ENCODE results near the gene ARX. TPM values are rescaled to one million over a fixed set of nuclear protein-coding genes. Genes with fewer than 3 reads are reported as not detected.

The ARX gene
- total RNA-seq, 1 experiment from 2014 or later: not detected

DNA sequence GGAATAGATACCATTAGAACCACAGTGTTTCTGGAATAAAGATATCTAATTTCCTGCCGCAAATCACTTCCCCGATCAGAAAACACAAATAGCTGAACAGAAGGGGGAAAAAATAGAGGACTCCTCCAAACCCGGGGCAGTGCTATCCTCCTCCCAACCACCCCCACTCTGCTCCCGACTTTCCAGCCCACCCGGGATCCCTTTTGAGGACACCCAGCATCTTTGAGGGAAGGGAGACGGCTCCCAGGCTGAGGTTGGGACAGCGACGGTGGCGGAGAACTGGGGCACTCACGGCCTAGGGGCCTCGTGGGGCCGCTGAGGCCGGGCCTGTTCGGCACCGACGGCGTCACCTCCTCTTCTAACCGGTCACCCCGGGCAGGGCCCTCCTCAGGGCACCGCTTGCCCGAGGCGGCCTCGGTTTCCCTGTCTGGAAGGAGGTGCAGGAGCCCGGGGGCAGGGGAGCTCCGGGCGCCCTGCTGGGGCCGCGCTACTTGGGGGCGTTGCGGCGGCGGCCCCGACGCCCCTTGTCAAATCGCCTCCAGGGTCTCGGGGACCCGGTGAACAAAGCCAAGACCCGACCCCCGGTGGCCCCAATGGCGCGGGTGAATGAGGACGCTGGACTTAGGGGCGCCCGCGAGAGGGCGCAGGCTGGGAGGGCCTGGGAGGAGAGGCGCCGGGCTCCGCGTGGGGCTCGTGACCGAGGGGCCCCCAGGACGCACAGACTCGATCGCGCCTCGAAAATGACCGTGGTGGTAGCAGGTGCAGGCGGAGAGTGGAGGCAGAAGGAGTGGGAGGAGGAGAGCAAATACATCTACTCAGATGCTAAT is 6.9 kb upstream of the ARX start:
- BruUV-seq (replicated peaks): no TSS peak
- POLR2A ChIA-PET (ENCODE audit: unreplicated experiment): no interaction called here
- DNase-seq (no peak), ATAC-seq (no peak)
- Histone ChIP-seq H3K27ac (ENCODE audit: low read length) (no peak overlapping the region), H3F3A (ENCODE audit: low read length, unreplicated experiment) (no peaks in the 10 kb centered on the region), H3K4me3 (ENCODE audit: low read length) (no peak overlapping the region), H3K9me3 (ENCODE audit: low read length) (no peaks in the 10 kb centered on the region), H3K27me3 (ENCODE audit: low read length) (peaks cover 38% of the 10 kb centered on the region), H4K20me1 (ENCODE audit: low read length) (no peaks in the 10 kb centered on the region), H3K4me2 (ENCODE audit: low read length) (no peak overlapping the region), H3K9me2 (replicated peaks; ENCODE audit: low read length) (no peaks in the 10 kb centered on the region), H3K36me3 (ENCODE audit: low read depth, low read length) (no peaks in the 10 kb centered on the region), H3K4me1 (ENCODE audit: insufficient read depth, low read length) (no peaks in the 10 kb centered on the region), H3K9ac (ENCODE audit: low read length) (no peak overlapping the region), H3K79me2 (ENCODE audit: low read length) (no peaks in the 10 kb centered on the region), H2AFZ (ENCODE audit: low read length) (no peak overlapping the region)
- TF ChIP-seq EZH2phosphoT487 (IDR thresholded peaks at IDR 0.05; ENCODE audit: borderline replicate concordance, low read length) (no peak), EZH2 (IDR thresholded peaks at IDR 0.05; ENCODE audit: low read length, unreplicated experiment) (no peak)
- TF ChIP-seq, protein P1, sequence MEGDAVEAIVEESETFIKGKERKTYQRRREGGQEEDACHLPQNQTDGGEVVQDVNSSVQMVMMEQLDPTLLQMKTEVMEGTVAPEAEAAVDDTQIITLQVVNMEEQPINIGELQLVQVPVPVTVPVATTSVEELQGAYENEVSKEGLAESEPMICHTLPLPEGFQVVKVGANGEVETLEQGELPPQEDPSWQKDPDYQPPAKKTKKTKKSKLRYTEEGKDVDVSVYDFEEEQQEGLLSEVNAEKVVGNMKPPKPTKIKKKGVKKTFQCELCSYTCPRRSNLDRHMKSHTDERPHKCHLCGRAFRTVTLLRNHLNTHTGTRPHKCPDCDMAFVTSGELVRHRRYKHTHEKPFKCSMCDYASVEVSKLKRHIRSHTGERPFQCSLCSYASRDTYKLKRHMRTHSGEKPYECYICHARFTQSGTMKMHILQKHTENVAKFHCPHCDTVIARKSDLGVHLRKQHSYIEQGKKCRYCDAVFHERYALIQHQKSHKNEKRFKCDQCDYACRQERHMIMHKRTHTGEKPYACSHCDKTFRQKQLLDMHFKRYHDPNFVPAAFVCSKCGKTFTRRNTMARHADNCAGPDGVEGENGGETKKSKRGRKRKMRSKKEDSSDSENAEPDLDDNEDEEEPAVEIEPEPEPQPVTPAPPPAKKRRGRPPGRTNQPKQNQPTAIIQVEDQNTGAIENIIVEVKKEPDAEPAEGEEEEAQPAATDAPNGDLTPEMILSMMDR (conservative IDR thresholded peaks at IDR 0.05; ENCODE audit: low read depth, low read length): no peak
- intact Hi-C loops (cut with micrococcal nuclease): no loop called here
- CTCF ChIA-PET: no interaction called here

DNA sequence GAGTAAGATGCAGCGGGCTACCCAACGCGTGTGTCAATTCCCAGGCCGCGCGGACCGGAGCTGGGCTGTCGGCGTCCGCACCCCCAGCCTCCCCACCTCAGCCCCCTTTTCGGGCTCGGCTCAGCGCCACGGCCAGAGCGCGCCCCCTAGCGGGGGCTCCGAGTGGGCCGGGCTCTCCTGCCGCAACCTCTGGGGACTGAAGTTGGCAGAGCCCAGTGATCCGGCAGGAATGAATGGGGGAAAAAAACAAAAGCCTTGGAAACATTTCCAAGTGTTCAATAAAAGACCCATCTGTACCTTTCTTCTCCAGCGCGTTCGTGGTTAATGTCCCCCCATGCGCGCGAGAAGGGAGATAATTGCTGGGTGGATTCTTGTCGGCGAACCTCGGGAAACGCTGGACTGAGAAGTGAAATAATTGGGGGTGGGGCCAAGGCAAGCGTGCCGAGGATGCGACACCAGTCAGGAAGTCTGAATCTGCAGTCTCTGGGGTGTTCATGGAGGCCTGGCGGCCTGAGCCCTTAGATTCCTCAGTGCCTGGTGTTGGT is 5.2 kb upstream of the ARX start:
- H3K4me1 ChIP-seq (ENCODE audit: insufficient read depth, low read length): no peaks in the 10 kb centered on the region
- CTCF ChIA-PET: no interaction called here
- H3K27me3 ChIP-seq (ENCODE audit: low read length): peaks cover 47% of the 10 kb centered on the region
- H3K36me3 ChIP-seq (ENCODE audit: low read depth, low read length): no peaks in the 10 kb centered on the region
- H3K9ac ChIP-seq (ENCODE audit: low read length): no peak overlapping the region
- H3K9me3 ChIP-seq (ENCODE audit: low read length): no peaks in the 10 kb centered on the region
- no peak overlapping the region for H2AFZ ChIP-seq (ENCODE audit: low read length)
- intact Hi-C loops (cut with micrococcal nuclease): no loop called here
- H3K4me3 ChIP-seq (ENCODE audit: low read length): no peak overlapping the region
- no peak overlapping the region for H3K4me2 ChIP-seq (ENCODE audit: low read length)
- POLR2A ChIA-PET (ENCODE audit: unreplicated experiment): no interaction called here
- no peak overlapping the region for H3K27ac ChIP-seq (ENCODE audit: low read length)
- BruUV-seq (replicated peaks): no TSS peak
- no peaks in the 10 kb centered on the region for H4K20me1 ChIP-seq (ENCODE audit: low read length)
- H3F3A ChIP-seq (ENCODE audit: low read length, unreplicated experiment): no peaks in the 10 kb centered on the region
- ATAC-seq: no peak
- TF ChIP-seq EZH2phosphoT487 (IDR thresholded peaks at IDR 0.05; ENCODE audit: borderline replicate concordance, low read length) (no peak), EZH2 (IDR thresholded peaks at IDR 0.05; ENCODE audit: low read length, unreplicated experiment) (no peak)
- TF ChIP-seq, protein P1 (conservative IDR thresholded peaks at IDR 0.05; ENCODE audit: low read depth, low read length): peak; percentile 43
- no peaks in the 10 kb centered on the region for H3K79me2 ChIP-seq (ENCODE audit: low read length)
- no peak for DNase-seq
- no peaks in the 10 kb centered on the region for H3K9me2 ChIP-seq (replicated peaks; ENCODE audit: low read length)

DNA sequence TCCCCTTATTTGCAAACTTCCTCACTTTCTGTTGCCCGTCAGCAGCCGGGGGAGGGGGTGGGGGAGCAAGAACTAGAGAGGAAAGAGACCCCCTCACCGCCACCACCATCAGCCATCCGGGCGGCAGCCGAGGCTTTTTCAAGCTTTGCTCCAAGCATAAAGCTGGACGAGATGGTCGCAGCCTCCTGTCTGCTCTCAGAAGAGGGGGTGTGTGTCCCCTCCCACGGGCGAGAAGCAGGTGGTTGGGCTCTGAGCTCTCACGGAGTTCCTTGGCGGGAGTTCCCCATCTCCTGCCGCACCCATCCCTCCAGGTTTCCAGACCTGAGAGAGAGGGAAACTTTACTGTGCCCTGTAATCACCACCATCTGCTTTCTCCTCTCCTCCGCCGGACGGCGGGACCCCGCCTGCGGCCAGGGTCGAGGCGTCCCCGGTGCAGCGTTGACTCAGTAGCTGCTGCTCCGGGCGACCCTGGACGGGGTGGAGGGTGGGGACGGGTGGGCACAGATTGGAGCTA is 4.7 kb upstream of the ARX start:
- ATAC-seq (no peak), DNase-seq (no peak)
- Histone ChIP-seq H3K27ac (ENCODE audit: low read length) (no peak overlapping the region), H2AFZ (ENCODE audit: low read length) (no peak overlapping the region), H3K9ac (ENCODE audit: low read length) (no peak overlapping the region), H3K9me2 (replicated peaks; ENCODE audit: low read length) (no peaks in the 10 kb centered on the region), H3K27me3 (ENCODE audit: low read length) (peaks cover 47% of the 10 kb centered on the region), H3K4me2 (ENCODE audit: low read length) (no peak overlapping the region), H3K36me3 (ENCODE audit: low read depth, low read length) (no peaks in the 10 kb centered on the region), H3K4me1 (ENCODE audit: insufficient read depth, low read length) (no peaks in the 10 kb centered on the region), H3F3A (ENCODE audit: low read length, unreplicated experiment) (no peaks in the 10 kb centered on the region), H4K20me1 (ENCODE audit: low read length) (no peaks in the 10 kb centered on the region), H3K4me3 (ENCODE audit: low read length) (no peak overlapping the region), H3K79me2 (ENCODE audit: low read length) (no peaks in the 10 kb centered on the region), H3K9me3 (ENCODE audit: low read length) (no peaks in the 10 kb centered on the region)
- POLR2A ChIA-PET (ENCODE audit: unreplicated experiment): no interaction called here
- CTCF ChIA-PET: no interaction called here
- TF ChIP-seq, protein P1 (conservative IDR thresholded peaks at IDR 0.05; ENCODE audit: low read depth, low read length): no peak
- TF ChIP-seq EZH2phosphoT487 (IDR thresholded peaks at IDR 0.05; ENCODE audit: borderline replicate concordance, low read length) (no peak), EZH2 (IDR thresholded peaks at IDR 0.05; ENCODE audit: low read length, unreplicated experiment) (no peak)
- no TSS peak for BruUV-seq (replicated peaks)
- intact Hi-C loops (cut with micrococcal nuclease): no loop called here

Data from PC-3 (cell line).